Spleen (tissue), 7 donors: ENCODE measurements around the gene RSAD2.

Experiments used
- CTCF ChIP-seq, 11 experiments: fragments of 200-600 bp in 7 of 11; fragments of 450-650 bp in 4 of 11; sonication (generic) in 4 of 11; IDR thresholded peaks in 8 of 11; conservative IDR thresholded peaks in 3 of 11; 1 replicate in 7 of 11; 2 replicates in 4 of 11; pipeline versions ENCODE4 v1.4.0 to v1.8.0; 2016 to 2021; ENCODE audit warnings: antibody characterized with exemption in 11 of 11, inconsistent platforms in 4 of 11, mild to moderate bottlenecking in 1 of 11
- POLR2A ChIP-seq, 3 donors: fragments of 450-650 bp; IDR thresholded peaks; one replicate each; pipeline ENCODE4 v1.5.1; 2017; ENCODE audit warnings: antibody characterized with exemption in 3 of 3, mild to moderate bottlenecking in 1 of 3
- POLR2AphosphoS5 ChIP-seq, 3 donors: sonication (generic); formaldehyde crosslinking; IDR thresholded peaks; one replicate each; pipeline ENCODE4 v1.5.1; 2017; ENCODE audit warnings: antibody characterized with exemption in 3 of 3
- donor health status: DM: no; HTN: no; CAD: no; lungs with moderate emphysema.
- donor health status: DM: no; HTN: no; CAD: no.
- donor health status: DM: no; HTN: no; CAD: no.

GRCh38 chr2:6872394-6872793, 5.2 kb upstream of the RSAD2 start:
- no peak for TF ChIP-seq CTCF (IDR thresholded peaks at IDR 0.05 in 8 of 11, conservative IDR thresholded peaks at IDR 0.05 in 3 of 11)
- no peak for TF ChIP-seq POLR2AphosphoS5 (IDR thresholded peaks at IDR 0.05)
- no peak for TF ChIP-seq POLR2A (IDR thresholded peaks at IDR 0.05)
